Erythroblast (primary cell): Measurements from ENCODE around the gene SNU13.

Experiments
- GATA1 ChIP-seq: IDR thresholded peaks from 2 replicates; pipeline ENCODE4 v1.6.1; 2011; ENCODE audit warnings: low read depth, mild to moderate bottlenecking, control low read depth, low read length, moderate library complexity
- POLR2A ChIP-seq: IDR thresholded peaks from 2 replicates; pipeline ENCODE4 v1.6.1; 2011; ENCODE audit warnings: mild to moderate bottlenecking, low read length

- no peak for TF ChIP-seq POLR2A
- TF ChIP-seq GATA1 = no peak
Measured at GRCh38 chr22:41683616-41684015, 5.1 kb downstream of the SNU13 start.
